ENCODE data around the gene LRIG2.
"Not testable (repeated sequence)": the region's sequence is repeated elsewhere in the genome, so short reads cannot be mapped to it uniquely, and the experiment has no call there.

The LRIG2 gene

DNA sequence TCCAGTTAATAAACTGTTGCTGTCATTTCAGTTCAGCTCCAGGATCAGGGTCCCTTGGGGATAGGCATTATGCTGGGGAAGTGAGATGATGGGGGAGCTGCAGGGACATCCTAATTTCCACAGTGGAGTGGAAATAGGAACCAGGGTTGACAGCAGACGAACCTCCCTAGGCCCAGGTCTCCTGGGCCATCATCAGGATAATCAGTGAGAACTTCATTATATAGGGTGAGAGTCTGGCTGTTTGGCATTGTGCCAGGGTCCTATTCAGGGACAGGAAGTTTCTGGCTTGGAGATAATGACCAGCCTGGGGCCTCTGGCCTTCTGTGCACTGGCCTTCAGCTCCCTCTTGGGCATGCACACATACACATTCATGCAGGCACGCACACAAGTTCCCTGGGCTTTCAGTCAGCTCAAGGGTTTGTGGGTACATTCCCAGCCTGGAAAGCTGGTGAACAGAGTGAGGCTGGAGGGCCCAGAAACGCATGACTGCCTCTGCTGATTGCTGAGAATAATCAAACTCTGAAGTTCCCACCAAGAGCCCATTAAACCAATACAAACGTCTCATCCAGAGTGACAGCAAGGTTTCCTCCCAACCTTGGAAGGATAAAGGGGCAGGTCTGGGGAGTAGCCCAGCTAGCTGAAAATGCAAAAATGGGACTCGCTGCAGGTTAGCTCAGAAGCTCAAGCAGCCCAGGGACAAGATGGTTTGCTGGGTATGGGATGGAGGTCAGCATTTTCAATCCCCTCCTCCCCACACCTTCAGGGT, 13.9 kb upstream of the LRIG2 start:
- no peak for DNase-seq

DNA sequence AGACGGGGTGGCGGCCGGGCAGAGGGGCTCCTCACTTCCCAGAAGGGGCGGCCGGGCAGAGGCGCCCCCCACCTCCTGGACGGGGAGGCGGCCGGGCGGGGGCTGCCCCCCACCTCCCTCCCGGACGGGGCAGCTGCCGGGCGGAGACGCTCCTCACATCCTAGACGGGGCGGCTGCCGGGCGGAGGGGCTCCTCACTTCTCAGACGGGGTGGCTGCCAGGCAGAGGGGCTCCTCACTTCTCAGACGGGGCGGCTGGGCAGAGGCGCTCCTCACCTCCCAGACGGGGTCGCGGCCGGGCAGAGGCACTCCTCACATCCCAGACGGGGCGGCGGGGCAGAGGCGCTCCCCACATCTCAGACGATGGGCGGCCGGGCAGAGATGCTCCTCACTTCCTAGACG, 9.5 kb upstream of the LRIG2 start:
- not testable (repeated sequence) for DNase-seq

DNA sequence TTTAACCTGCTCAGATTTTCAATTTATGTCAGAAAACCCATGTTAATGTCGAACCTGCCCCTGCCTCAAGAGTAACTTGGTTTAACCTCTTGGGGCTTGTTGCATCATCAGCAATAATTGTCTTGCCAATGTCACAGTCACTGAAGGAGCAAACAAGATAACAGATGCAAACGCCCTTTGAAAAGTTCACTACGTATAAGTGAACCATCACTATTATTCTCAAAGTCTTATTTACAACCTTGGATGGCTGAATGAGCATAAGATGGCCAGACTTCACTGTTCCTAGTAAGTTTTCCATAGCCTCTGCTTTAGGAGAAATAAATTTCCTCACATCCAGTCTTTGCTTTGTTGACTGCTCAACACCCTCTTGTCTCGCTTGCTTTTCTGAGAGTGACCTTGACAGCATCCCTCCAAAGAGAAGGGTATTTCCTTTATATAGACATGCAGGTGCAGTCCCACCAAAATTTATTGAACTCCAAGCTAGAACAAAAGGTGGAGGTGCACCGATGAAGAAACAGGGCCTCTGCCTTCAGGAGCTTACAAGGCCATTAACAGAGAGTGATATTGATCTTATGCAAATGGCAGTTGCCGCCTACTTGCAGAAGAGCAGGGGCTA, 749 bp upstream of the LRIG2 start:
- no peak for DNase-seq

DNA sequence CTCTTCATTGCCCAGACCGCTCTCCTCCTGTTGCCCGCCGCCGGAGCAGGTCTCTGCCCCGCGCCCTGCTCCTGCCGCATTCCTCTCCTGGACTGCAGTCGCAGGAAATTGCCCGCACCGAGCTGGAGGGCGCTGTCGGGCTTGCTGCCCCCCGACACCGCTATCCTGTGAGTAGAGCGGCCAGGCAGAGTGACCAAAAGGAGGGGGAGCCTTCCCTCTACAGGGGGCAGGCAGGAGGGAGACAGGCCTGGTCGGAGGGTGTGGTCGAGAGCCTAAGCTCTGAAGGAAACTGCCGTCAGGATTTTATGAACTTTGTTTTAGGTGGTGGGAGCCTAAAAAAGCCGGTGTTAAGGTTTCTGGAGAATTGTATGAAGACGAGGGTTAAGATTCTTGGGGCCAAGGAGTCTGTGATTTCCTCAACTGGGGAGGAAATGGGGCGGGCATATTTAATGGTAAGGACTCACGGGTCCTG, 517 bp downstream of the LRIG2 start:
- DNase-seq, result no peak

DNA sequence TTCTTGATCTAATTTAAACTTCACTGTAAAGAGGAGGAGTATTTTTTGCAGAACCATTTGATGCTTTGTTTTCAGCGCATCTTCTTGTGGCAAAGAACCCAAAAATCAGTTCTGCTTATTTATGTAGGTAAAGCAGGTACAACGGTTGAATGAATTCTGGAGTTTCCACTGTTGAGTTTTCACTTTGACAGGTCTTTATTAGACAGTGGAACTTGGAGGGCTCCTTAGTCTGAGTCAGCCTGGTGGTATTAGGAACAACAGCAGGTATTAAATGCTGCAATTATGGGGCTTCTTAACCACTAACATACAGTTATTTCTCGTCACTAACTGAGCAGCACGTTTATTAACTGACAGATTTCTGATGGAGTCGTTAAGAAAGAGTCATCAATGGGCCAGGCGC, 1.2 kb downstream of the LRIG2 start:
- DNase-seq, result no peak

DNA sequence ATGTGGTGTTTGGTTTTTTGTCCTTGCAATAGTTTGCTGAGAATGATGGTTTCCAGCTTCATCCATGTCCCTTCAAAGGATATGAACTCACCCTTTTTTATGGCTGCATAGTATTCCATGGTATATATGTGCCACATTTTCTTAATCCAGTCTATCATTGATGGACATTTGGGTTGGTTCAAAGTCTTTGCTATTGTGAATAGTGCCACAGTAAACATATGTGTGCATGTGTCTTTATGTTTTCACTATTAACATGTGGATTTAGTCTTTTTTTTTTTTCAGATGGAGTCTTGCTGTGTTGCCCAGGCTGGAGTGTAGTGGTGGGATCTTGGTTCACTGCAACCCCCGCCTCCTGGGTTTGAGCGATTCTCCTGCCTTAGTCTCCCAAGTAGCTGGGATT, 5.0 kb downstream of the LRIG2 start:
- DNase-seq, result not testable (repeated sequence)

DNA sequence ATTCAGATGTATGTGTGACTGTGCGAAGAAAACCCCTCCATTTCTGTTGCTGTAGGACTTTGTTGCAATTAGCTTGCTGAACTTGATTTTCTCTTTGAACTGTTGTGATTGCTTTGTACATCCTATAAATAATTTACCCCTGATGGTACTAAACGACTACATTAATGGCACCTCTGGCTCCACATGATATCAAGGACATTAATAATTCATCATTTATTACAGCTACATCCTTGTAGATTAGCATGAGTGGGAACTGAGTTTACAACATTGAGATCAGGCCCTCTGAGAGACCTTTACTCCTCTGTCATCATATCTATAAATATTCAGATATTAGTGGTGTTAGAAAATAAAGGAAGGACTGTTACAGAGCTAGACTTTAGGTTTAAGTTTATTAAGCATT, 13.5 kb downstream of the LRIG2 start:
- DNase-seq, result no peak

DNA sequence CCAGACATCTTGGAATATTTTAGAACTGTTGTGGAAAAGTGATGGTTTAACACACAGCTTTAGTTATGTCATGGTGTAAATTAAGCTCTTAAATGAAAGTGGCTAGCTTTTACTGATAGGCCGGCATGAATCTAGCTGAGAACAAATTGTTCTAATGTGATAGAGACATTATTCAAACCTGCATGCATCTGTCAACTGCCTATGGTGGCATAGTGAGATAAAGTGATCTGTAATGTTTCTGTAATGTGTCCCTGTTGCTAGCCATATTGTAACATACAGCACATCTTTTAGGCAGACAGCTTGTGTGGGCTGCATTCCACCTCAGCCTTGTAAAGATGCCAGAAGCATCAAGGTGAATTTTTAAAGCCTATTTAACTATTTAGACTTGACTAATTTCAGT, 16.0 kb downstream of the LRIG2 start:
- DNase-seq, result no peak

DNA sequence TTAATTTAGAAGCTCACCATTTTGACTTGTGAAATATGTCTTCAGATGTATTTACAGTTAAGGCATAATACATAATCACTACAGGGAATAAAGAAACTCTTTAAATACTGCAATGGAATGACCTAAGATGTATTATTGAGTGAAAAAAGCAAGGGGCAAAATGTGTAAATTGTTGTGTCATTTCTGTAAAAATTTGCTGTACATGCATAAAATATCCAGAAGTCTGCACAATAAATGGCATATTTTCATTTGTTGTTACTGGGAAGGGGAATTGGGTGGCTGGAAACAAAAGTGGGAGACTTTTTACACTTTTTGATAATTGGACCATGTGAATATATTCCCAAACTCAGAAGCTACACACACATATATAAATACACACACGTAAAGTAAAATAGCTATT, 17.1 kb downstream of the LRIG2 start:
- DNase-seq, result no peak

DNA sequence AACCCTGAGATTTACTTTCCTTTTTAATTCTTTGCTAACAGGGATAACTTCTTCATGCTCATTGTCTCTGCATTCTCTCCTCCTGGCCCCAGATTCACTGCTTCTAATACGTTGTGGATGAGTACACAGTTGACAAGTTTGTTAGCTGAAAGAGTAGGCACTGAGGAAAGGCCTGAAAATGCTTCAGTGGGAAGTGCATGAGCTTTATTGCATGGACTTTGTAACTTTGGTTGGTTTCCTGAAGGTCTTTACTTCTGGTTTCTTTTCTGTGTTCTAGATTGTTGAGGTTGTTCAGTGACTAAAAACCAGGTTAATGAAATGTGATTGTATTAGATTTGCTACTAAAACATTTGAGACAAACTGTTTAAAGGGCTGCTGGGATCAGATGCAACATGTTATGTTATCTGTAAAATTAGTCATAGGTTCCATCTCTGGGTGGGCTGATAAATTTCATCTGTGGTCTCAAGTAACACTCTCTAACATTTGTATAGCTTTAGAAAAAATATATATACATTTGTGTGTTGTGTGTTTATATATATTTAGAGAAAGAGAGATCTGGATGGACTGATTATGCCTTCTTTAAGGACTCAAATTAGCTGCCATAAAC, 19.1 kb downstream of the LRIG2 start:
- no peak for DNase-seq

DNA sequence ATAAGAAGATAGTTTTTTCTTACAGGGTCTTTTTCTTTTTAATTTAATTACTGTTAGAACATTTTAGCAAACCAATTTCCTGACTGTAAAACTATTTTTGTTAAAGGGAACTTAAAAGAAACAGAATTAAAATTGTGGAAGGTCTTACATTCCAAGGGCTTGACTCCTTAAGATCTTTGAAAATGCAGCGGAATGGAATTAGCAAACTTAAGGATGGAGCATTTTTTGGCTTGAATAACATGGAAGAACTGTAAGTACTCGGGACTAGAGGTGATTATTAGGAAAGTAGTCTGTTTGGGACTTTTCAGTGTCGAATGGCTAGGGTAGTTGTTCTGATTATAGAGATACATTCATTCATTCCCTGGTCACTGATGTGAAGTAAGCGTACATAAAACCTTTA, 21.5 kb downstream of the LRIG2 start:
- DNase-seq, result no peak

DNA sequence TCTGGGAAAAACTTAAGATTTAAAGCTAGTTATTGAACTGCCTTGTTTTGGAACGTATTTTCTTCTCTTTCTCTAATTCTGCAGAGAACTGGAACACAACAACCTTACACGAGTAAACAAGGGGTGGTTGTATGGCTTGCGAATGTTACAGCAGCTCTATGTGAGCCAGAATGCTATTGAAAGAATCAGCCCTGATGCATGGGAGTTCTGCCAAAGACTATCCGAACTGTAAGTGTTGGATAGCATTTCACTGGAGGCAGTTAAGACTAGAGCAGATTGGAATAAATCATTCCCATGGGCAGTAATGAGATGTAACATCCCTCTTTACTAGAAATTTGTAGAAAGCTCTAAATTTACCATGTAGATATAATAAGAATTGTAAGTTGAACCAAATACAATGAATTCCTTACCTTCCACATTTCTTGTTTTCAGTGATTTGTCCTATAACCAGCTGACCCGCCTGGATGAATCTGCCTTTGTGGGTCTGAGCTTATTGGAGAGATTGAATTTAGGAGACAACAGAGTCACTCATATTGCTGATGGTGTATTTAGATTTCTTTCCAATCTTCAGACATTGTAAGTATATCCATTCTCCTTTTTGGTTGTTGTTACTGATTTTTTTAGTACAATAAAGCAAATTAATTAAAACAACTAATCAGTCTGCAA, 22.9 kb downstream of the LRIG2 start:
- no peak for DNase-seq

DNA sequence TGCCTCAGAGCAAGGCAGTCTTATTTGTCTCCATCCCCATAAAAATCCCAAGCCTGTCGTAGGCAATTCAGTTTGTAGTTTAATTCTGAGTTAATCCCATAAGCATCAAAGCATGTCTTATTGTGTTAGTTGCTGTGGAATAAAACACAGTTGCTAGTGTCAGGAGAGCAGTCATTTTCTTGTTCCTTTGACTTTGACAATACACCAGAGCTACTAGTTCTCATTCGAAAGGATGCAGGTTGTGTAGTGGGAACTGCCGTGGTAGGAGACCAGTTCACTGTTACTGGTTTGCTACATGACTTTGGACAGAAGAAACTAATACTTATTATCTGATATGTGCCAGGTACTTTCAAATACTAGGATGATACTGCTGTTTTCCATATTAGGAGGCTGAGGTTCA, 23.5 kb downstream of the LRIG2 start:
- no peak for DNase-seq

DNA sequence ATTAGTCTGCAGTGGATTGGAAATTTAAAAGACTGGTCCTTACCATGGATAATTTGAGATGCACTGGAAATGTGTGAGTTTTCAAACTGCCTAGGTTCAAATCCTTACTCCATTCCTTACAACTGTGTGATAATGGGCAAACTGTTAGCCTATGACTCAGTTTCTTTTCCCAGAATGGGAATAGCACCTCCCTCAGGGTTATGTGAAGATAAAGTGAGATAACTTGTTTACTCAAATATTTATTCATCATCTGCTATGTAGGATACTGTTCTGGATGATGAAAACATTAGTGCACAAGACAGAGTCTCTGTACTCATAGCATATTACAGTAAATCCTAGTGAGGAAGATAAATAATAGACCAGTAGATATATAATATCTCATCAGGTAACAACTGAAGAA, 28.6 kb downstream of the LRIG2 start:
- no peak for DNase-seq

DNA sequence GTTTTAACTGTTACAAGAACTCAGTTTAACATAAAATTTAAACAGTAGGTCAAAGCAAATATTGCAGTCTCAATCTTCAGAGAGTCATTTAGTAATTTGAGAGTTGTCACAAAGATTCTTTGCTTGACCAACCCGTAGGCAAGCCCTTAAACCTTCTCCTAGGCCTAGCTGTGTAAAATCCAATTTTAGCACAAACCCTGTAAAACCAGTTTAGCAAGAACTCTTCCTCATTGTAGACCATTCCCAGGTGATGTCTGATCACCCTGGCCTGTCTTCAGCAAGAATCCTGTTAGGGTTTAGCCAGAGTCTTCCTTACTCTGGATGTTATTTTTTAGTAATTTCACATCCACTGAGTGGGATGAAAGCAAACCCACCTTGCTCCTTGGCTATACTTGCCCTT, 30.1 kb downstream of the LRIG2 start:
- no peak for DNase-seq

DNA sequence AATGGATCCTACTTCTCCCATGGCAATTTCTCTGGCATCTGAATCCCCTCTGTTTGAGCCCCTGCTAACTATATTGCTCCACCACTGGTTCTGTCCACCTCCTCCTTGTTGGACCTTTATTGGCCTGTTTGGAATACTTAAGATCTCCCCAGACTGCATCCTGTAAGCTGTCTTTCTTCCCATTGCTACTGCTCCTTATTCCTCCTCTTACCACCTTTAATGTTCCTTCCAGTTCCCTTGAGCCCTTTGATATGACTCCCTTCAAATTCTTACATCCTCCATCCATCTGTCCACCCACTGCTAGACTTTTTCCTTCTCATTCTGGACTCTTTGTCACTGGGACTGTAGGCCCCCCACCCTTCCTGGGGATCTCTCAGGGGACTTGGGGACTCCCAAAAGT, 31.0 kb downstream of the LRIG2 start:
- no peak for DNase-seq

DNA sequence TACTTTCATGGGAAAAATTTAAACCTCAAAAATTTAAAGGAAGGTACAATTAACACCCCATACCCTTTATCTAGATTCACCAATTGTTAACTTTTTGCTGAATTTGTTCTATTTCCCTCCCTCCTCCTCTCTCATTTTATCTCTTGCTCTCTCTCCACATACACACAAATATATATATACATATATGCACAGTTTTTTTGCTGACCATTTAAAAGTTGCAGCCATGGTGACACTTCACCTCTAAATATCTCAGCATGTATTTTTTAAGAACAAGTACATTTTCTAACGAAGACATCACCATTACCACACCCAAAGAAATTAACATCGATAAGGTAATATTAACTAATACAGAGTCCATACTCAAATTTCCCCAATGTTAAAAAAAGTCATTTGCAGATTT, 33.9 kb downstream of the LRIG2 start:
- DNase-seq, result no peak

DNA sequence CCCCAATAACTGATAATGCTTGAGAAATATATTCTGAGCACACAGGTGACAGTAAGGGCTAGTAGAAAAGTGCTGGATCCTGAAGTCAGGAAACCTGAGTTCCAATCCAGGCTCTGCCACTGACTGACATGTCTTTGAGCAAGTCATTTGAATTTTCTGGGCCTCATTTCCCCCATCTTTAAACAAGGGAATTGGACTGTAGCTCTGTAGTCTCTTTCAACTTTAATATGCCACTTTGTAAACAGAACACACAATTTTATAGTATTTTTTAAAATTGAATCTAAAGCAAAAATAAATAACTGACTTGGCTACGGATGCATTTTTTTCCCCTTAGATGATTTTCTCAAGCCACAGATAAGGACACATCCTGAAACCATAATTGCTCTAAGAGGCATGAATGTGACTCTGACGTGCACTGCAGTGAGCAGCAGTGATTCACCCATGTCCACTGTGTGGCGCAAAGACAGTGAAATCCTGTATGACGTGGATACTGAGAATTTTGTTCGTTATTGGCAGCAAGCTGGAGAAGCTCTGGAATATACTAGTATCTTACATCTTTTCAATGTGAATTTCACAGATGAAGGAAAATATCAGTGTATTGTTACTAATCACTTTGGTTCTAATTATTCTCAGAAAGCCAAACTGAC, 37.0 kb downstream of the LRIG2 start:
- no peak for DNase-seq

DNA sequence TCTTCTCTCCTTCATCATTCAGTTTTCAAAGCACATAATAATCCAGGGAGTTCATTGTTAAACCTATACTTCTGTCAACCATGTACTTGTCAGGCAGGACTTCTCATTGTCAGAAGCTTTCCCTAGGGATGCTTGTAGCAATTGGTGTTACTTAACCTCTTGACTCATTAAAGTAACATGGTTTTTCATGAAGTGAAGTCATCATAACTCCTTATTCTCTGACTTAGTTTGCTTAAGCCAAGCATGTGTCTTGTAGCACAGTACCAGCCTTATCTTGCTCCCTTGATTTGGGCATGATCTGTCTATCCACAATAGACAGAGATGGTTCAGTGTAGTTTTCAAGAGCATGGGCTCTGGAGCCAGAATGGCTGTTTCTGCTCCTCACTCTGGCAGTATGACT, 45.3 kb downstream of the LRIG2 start:
- no peak for DNase-seq

DNA sequence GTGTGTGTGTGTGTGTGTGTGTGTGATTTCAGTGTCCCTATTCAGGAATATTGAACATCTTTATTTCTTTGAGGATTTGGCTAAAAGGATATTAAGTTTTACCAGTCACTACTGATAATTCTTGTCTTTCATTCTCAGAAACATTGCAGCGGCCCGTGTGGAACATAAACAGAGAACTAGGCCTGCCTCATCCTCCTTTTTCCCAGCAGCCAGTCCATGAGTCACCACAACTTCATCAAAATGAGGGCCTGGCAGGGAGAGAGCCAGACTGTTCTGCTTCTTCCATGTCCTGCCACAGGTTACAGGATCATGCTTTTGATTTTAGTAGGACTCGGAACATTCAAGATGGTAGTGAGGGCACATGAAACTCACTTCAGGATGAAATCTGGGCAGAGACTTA, 50.7 kb downstream of the LRIG2 start:
- DNase-seq, result no peak

DNA sequence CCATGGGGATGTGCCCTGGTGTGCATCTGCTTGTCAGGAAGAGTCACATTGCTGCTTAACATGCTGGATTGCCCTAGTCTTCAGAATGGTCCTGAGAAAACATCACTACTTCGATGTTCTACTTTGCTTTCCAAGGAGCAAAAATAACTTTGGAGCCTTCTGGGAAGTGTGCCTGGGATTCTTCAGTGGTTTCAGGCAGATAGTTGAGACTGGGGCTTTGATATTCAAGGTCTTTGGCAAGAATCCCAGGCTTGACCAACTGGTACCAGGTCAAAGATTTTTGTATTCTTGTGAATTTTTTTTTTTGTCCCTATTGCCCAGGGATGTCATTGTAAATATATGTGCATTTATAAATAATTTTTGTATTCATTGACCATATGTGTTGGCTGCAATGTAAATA, 51.4 kb downstream of the LRIG2 start:
- no peak for DNase-seq

DNA sequence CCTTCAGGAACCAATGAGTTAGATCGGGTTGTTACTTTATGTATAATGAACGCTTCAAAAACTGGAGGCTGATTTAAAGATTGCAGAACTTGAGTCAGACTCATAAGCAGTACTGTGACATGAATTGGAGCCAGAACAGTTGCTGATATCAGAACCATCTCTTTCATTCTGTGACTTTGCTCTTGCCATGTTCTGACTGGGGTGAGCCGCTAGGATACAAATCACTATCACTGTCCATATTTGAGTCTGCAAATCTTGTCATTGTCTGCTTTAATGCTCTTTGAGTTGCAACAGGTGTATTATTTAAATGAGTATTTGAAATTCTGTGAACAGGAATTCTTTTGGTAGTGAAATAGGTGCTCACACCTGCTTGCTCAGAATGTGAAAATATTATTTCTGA, 52.5 kb downstream of the LRIG2 start:
- DNase-seq, result no peak

DNA sequence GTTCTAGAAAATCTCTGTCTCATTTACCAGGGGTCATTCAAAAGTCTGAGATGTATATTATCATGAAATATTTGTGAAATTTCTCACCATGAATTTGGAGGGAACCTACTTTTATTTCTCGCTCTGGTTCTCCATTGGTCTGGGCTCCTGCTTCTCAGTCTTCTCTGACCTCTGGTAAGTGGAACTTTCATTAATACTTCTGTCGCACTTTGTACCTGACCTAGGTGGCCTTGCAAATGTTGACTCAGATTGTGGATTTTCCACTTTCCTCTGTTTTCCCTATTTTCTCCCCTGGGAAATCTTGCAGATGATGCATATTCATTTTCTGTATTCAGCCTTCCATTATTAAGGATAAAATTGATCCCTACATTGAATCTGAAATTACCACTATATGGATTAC, 53.2 kb downstream of the LRIG2 start:
- no peak for DNase-seq
